Left ventricle myocardium inferior (tissue), 1 donor: ENCODE results near the gene GPC6. TPM values are rescaled to one million over a fixed set of nuclear protein-coding genes. Genes with fewer than 3 reads are reported as not detected.

Experiments
- DNase-seq: peaks from one replicate; pipeline ENCODE4 v3.0.0-alpha.2; 2020
- H3K27ac ChIP-seq: fragments of 200-600 bp; replicated peaks from 2 replicates; pipeline ENCODE4 v1.8.0; 2021
- H3K27me3 ChIP-seq: fragments of 200-600 bp; 2 replicates; pipeline ENCODE4 v1.8.0; 2021; ENCODE audit warnings: low read depth
- H3K36me3 ChIP-seq: fragments of 200-600 bp; 2 replicates; pipeline ENCODE4 v1.8.0; 2021
- H3K4me1 ChIP-seq: fragments of 200-600 bp; 2 replicates; pipeline ENCODE4 v1.8.0; 2021
- H3K4me3 ChIP-seq: fragments of 200-600 bp; 2 replicates; pipeline ENCODE4 v1.8.0; 2021; ENCODE audit warnings: mild to moderate bottlenecking, moderate library complexity
- H3K9me3 ChIP-seq: fragments of 200-600 bp; replicated peaks from 2 replicates; pipeline ENCODE4 v1.8.0; 2021
- intact Hi-C: fragments of 100-400 bp; cut with micrococcal nuclease; formaldehyde crosslinking; loops from one replicate; pipeline ENCODE4 v1.11.0; 2022
- total RNA-seq: library from RNA; stranded (reverse); fragmentation: NEBNext Ultra II Directional; extraction: Animal tissue kit (Norgen Biotek cat#: 25700); gene quantifications from one replicate; pipeline ENCODE4 v1.2.1, GENCODE V29; 2021
- TF ChIP-seq, protein P1 (sequence below): fragments of 200-600 bp; IDR thresholded peaks from 2 replicates; pipeline ENCODE4 v1.8.0; 2021; ENCODE audit warnings: antibody characterized with exemption, mild to moderate bottlenecking, borderline replicate concordance
- donor health status: DM: no; HTN: yes; CAD: no; lungs with severe emphysema.

GPC6 gene
- total RNA-seq, 1 donor from 2014 or later = 1.8 TPM

DNA sequence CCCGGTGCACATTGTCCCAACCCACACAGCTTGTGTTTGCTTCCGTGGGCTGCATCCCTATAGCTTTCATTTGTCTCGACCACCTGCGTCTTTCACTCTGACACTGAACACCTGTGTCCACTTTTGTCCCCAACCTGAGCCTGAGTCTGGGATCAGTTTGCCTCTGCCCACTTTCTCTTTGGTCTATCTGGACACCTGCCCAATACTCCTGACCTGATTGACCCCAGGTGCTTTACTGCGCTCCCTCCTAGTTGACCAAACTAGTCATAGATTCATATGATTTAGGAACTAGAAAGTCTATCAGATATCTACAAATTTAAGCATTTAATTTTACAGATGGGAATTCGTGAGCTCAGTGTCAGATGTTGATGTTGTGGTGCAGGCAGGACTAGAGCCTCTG, 1043.0 kb downstream of the GPC6 start:
- peaks cover 6% of the 10 kb centered on the region for H3K9me3 ChIP-seq
- intact Hi-C loops = no loop called here
- TF ChIP-seq, protein P1, sequence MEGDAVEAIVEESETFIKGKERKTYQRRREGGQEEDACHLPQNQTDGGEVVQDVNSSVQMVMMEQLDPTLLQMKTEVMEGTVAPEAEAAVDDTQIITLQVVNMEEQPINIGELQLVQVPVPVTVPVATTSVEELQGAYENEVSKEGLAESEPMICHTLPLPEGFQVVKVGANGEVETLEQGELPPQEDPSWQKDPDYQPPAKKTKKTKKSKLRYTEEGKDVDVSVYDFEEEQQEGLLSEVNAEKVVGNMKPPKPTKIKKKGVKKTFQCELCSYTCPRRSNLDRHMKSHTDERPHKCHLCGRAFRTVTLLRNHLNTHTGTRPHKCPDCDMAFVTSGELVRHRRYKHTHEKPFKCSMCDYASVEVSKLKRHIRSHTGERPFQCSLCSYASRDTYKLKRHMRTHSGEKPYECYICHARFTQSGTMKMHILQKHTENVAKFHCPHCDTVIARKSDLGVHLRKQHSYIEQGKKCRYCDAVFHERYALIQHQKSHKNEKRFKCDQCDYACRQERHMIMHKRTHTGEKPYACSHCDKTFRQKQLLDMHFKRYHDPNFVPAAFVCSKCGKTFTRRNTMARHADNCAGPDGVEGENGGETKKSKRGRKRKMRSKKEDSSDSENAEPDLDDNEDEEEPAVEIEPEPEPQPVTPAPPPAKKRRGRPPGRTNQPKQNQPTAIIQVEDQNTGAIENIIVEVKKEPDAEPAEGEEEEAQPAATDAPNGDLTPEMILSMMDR = no peak
- no peak overlapping the region for H3K4me3 ChIP-seq
- H3K36me3 ChIP-seq = no peaks in the 10 kb centered on the region
- no peak overlapping the region for H3K27ac ChIP-seq
- H3K27me3 ChIP-seq = no peaks in the 10 kb centered on the region
- no peaks in the 10 kb centered on the region for H3K4me1 ChIP-seq
- DNase-seq = no peak

DNA sequence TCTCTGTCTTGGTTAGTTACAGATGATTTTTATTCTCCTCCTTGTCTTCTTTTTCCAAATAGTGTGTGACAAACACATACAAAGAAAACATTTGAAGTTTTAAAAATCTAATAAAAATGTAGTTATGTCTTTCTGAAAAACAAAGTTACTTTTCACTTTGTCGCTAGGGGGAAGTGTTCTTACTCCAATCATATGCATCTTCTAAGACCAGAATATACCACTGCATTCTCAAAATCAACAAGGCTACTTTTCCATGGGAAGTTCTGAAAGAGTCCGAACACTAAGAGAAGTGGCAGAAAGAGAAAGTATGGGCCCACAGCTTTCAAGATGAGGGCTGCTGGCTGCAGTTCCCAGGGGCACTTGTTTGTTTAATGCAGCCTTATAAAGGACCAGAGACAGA, 1043.9 kb downstream of the GPC6 start:
- DNase-seq = no peak
- Histone ChIP-seq H3K27me3 (no peaks in the 10 kb centered on the region), H3K9me3 (peaks cover 6% of the 10 kb centered on the region), H3K4me3 (no peak overlapping the region), H3K36me3 (no peaks in the 10 kb centered on the region), H3K4me1 (no peaks in the 10 kb centered on the region), H3K27ac (no peak overlapping the region)
- intact Hi-C loops = no loop called here
- TF ChIP-seq, protein P1 = no peak

DNA sequence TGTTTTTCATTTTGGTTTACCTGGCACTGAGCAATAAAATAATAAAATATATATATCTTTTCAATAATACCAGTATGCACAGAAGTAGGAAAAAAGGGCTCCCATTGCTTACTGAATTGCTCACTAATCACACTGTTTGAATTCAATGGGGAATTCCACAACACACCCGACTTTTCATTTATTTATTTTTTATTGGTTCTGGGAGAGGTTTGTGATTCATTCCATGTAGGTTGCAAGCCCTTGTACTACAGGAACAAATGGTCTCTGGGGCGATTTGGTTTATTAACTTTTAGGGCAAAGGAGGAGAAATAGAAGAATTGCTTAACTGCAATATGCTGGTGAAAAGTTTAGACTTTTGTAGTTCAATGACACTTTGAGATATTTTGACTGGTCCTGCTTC, 1045.4 kb downstream of the GPC6 start:
- peaks cover 13% of the 10 kb centered on the region for H3K9me3 ChIP-seq
- no peak overlapping the region for H3K27ac ChIP-seq
- H3K4me3 ChIP-seq = no peak overlapping the region
- TF ChIP-seq, protein P1 = no peak
- no peak for DNase-seq
- H3K4me1 ChIP-seq = no peaks in the 10 kb centered on the region
- no peaks in the 10 kb centered on the region for H3K27me3 ChIP-seq
- no peaks in the 10 kb centered on the region for H3K36me3 ChIP-seq
- intact Hi-C loops = no loop called here

DNA sequence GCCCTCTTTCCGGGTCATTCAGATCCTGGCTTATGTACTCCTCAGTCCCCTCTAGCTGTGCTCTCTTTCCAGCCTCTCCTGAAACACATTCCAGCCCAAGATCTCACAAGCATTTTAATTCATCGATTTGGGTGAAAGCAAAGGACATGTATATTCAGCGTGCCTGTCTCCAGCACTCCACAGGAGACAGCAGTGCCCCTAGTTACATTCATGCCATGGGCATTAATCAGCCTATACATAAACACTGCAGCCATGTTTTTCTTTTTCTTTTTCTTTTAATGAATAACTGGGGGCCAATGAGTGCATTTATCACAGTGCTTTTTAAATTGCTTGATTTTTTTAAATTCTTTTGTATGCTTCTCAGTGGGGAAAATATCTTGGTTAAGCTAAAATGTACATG, 1053.7 kb downstream of the GPC6 start:
- H3K27me3 ChIP-seq = no peaks in the 10 kb centered on the region
- intact Hi-C loops = no loop called here
- H3K4me1 ChIP-seq = no peaks in the 10 kb centered on the region
- DNase-seq = no peak
- TF ChIP-seq, protein P1 = no peak
- H3K4me3 ChIP-seq = no peak overlapping the region
- H3K36me3 ChIP-seq = no peaks in the 10 kb centered on the region
- H3K9me3 ChIP-seq = peaks cover 22% of the 10 kb centered on the region
- H3K27ac ChIP-seq = no peak overlapping the region

DNA sequence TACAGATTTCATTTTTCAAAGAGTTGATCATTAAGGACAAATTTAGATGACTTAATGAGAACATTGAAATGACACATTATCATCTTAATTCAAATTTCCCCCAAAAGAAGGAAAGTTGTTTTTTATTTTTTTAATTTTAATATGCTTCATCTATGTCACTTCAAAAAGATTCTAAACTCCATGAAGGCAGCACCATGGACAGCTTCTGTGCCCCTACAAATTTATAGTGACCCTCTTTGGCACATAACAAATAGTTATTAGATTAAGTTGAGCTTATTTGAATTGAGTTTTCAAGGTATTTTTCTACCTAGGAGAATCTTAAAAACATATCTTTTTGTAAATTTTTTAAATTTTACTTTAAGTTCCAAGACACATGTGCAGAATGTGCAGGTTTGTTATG, 1054.2 kb downstream of the GPC6 start:
- Histone ChIP-seq H3K36me3 (no peaks in the 10 kb centered on the region), H3K4me3 (no peak overlapping the region), H3K27me3 (no peaks in the 10 kb centered on the region), H3K9me3 (peaks cover 22% of the 10 kb centered on the region), H3K27ac (no peak overlapping the region), H3K4me1 (no peaks in the 10 kb centered on the region)
- TF ChIP-seq, protein P1 = no peak
- intact Hi-C loops = no loop called here
- no peak for DNase-seq

DNA sequence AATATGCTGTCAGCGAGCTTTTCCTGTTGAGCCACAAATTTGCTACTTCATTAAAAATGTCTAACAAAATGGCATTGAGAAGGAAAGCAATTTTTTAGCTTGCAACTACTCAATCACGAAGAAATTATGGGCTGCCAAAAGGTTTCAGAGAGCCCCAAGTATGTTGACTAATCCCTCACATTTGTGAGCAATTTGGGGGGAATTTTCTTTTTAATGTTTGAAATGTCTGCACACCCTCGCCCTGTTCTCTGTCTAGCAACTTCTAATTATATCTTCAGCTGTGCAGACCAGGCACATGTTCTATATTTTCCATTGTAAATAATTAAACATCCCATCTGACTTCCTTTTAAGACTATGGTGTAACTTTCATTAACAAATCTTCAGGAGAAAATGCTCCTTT, 1060.0 kb downstream of the GPC6 start:
- intact Hi-C loops = no loop called here
- H3K36me3 ChIP-seq = no peaks in the 10 kb centered on the region
- no peak for DNase-seq
- H3K27ac ChIP-seq = no peak overlapping the region
- no peak overlapping the region for H3K4me3 ChIP-seq
- no peaks in the 10 kb centered on the region for H3K27me3 ChIP-seq
- no peaks in the 10 kb centered on the region for H3K4me1 ChIP-seq
- H3K9me3 ChIP-seq = no peaks in the 10 kb centered on the region
- TF ChIP-seq, protein P1 = no peak
